Liver (tissue), 9 donors: ENCODE results near the gene TM4SF5. TPM values are rescaled to one million over a fixed set of nuclear protein-coding genes. Genes with fewer than 3 reads are reported as not detected.

Source experiments
- DNase-seq: peaks from one replicate; pipeline ENCODE4 v3.0.0-alpha.2; 2017; ENCODE audit warnings: low spot score
- H3K27ac ChIP-seq, 2 donors: one replicate each; pipeline ENCODE4 v1.7.0; 2013; ENCODE audit warnings: inconsistent platforms in 2 of 2, low read length in 2 of 2, control low read depth in 1 of 2, low read depth in 1 of 2, mild to moderate bottlenecking in 1 of 2
- H3K27me3 ChIP-seq, 4 donors: one replicate each; pipeline versions ENCODE4 v1.6.1 to v1.7.0; 2013; ENCODE audit warnings: low read length in 3 of 4, inconsistent platforms in 1 of 4, mild to moderate bottlenecking in 1 of 4, moderate library complexity in 1 of 4; ENCODE audit not compliant: control insufficient read depth in 4 of 4, insufficient read depth in 4 of 4
- H3K36me3 ChIP-seq, 4 donors: one replicate each; pipeline versions ENCODE4 v1.6.1 to v1.7.0; 2013; ENCODE audit warnings: low read length in 3 of 4, mild to moderate bottlenecking in 3 of 4, low read depth in 1 of 4, moderate library complexity in 1 of 4; ENCODE audit not compliant: control insufficient read depth in 4 of 4, insufficient read depth in 3 of 4
- H3K4me1 ChIP-seq, 4 donors: one replicate each; pipeline versions ENCODE4 v1.6.1 to v1.7.0; 2013; ENCODE audit warnings: low read length in 3 of 4, mild to moderate bottlenecking in 3 of 4, moderate library complexity in 1 of 4; ENCODE audit not compliant: control insufficient read depth in 4 of 4, insufficient read depth in 4 of 4
- H3K4me3 ChIP-seq, 3 donors: one replicate each; pipeline versions ENCODE4 v1.6.1 to v1.7.0; 2013; ENCODE audit warnings: low read length in 3 of 3, control low read depth in 1 of 3, low read depth in 1 of 3, mild to moderate bottlenecking in 1 of 3
- H3K9ac ChIP-seq, 2 donors: one replicate each; pipeline ENCODE4 v1.7.0; 2013; ENCODE audit warnings: low read length in 2 of 2, mild to moderate bottlenecking in 2 of 2, moderate library complexity in 2 of 2, control low read depth in 1 of 2, low read depth in 1 of 2
- H3K9me3 ChIP-seq, 4 donors: one replicate each; pipeline versions ENCODE4 v1.6.1 to v1.7.0; 2013; ENCODE audit warnings: low read length in 3 of 4; ENCODE audit not compliant: control insufficient read depth in 4 of 4
- CTCF ChIP-seq: fragments of 150-350 bp; IDR thresholded peaks from 2 replicates; pipeline ENCODE4 v1.5.1; 2017; ENCODE audit warnings: improper control_type of control experiment, low read depth, low read length; ENCODE audit not compliant: missing input control
- FOXA1 ChIP-seq: IDR thresholded peaks from 2 replicates; pipeline ENCODE4 v1.6.1; 2016; ENCODE audit warnings: antibody characterized with exemption
- GABPA ChIP-seq, 2 donors: IDR thresholded peaks in 1 of 2; conservative IDR thresholded peaks in 1 of 2; 2 replicates each; pipeline ENCODE4 v1.6.1; 2016; ENCODE audit warnings: antibody characterized with exemption in 2 of 2, mild to moderate bottlenecking in 1 of 2, moderate library complexity in 1 of 2
- HNF4A ChIP-seq, 2 donors: conservative IDR thresholded peaks; 2 replicates each; pipeline ENCODE4 v1.6.1; 2016; ENCODE audit warnings: antibody characterized with exemption in 2 of 2, mild to moderate bottlenecking in 2 of 2
- HNF4G ChIP-seq: IDR thresholded peaks from 2 replicates; pipeline ENCODE4 v1.6.1; 2016; ENCODE audit warnings: antibody characterized with exemption
- JUND ChIP-seq, 2 donors: IDR thresholded peaks; 2 replicates each; pipeline ENCODE4 v1.6.1; 2016; ENCODE audit warnings: antibody characterized with exemption in 2 of 2
- MAX ChIP-seq: IDR thresholded peaks from 2 replicates; pipeline ENCODE4 v1.6.1; 2016; ENCODE audit warnings: antibody characterized with exemption
- NR2F2 ChIP-seq: IDR thresholded peaks from 2 replicates; pipeline ENCODE4 v1.6.1; 2016; ENCODE audit warnings: antibody characterized with exemption
- RAD21 ChIP-seq, 2 donors: IDR thresholded peaks; 2 replicates each; pipeline ENCODE4 v1.6.1; 2016; ENCODE audit warnings: antibody characterized with exemption in 2 of 2, mild to moderate bottlenecking in 2 of 2
- REST ChIP-seq: IDR thresholded peaks from 2 replicates; pipeline ENCODE4 v1.6.1; 2016; ENCODE audit warnings: antibody characterized with exemption, mild to moderate bottlenecking
- RXRA ChIP-seq, 2 donors: IDR thresholded peaks; 2 replicates each; pipeline ENCODE4 v1.6.1; 2017 to 2018; ENCODE audit warnings: antibody characterized with exemption in 2 of 2, mild to moderate bottlenecking in 1 of 2
- ZBTB33 ChIP-seq: IDR thresholded peaks from 2 replicates; pipeline ENCODE4 v1.6.1; 2016; ENCODE audit warnings: antibody characterized with exemption
- WGBS: extraction: QIAGEN DNeasy Blood & Tissue Kit; methylation state at CpG from one replicate; pipeline ENCODE4 v1.1.7; 2013; 5-methylcytosine and 5-hydroxymethylcytosine counted together
- polyA plus RNA-seq, 2 donors: library from polyadenylated mRNA; stranded (reverse) in 1 of 2; unstranded in 1 of 2; fragments of 200-250 nt in 1 of 2; fragments of >200 nt in 1 of 2; fragmentation: Nextera tagmentation in 1 of 2; extraction: Ambion mirVana in 1 of 2; gene quantifications; one replicate each; pipeline versions ENCODE4 v1.2.1 to v1.2.3, GENCODE V29; 2013 to 2015
- total RNA-seq, 2 donors: library from RNA; depleted of rRNA; stranded (reverse); fragments of >200 nt; gene quantifications; one replicate each; pipeline ENCODE4 v1.2.3, GENCODE V29; 2014
- donor health status: healthy.
- donor health status: healthy.
- donor health status: healthy.
- donor health status: healthy.
- donor health status: healthy.

The TM4SF5 gene
- total and polyA plus RNA-seq, 4 donors: 20.1 to 309 (median 115) TPM

- peaks cover 3 to 25% (median 12%) of the 10 kb centered on the region in 4 donors for H3K4me1 ChIP-seq
- no peak for DNase-seq
- H3K27me3 ChIP-seq: no peaks in the 10 kb centered on the region
- peak in 1 of 2 donors; percentile 15 for TF ChIP-seq RXRA (IDR thresholded peaks at IDR 0.05)
- TF ChIP-seq MAX: no peak
- no peak overlapping the region for H3K9ac ChIP-seq
- 47% methylated on average over 3 of the region's 3 CpGs for WGBS
- no peak overlapping the region for H3K27ac ChIP-seq
- H3K36me3 ChIP-seq: no peaks in the 10 kb centered on the region
- no peak overlapping the region for H3K4me3 ChIP-seq
- H3K9me3 ChIP-seq: no peaks in the 10 kb centered on the region
Measured at GRCh38 chr17:4728124-4728523, 43.6 kb upstream of the TM4SF5 start.

- H3K9me3 ChIP-seq: no peaks in the 10 kb centered on the region
- H3K27ac ChIP-seq: peak overlapping the region; percentile 12 to 51
- H3K36me3 ChIP-seq: no peaks in the 10 kb centered on the region
- H3K4me3 ChIP-seq: no peak overlapping the region
- peak overlapping the region in 1 of 2 donors; percentile 35 for H3K9ac ChIP-seq
- TF ChIP-seq CTCF: peak; percentile 37
- no peak for TF ChIP-seq ZBTB33
- TF ChIP-seq RAD21 (IDR thresholded peaks at IDR 0.05): peak; percentile 60 to 74
- 75% methylated on average over 6 of the region's 6 CpGs for WGBS
- no peaks in the 10 kb centered on the region for H3K27me3 ChIP-seq
- H3K4me1 ChIP-seq: peaks cover 0 to 26% (median 11%) of the 10 kb centered on the region in 4 donors
- no peak for DNase-seq
Measured at GRCh38 chr17:4733073-4733531, 38.6 kb upstream of the TM4SF5 start.

GRCh38 chr17:4734857-4735475 is 36.7 kb upstream of the TM4SF5 start:
- H3K36me3 ChIP-seq: no peaks in the 10 kb centered on the region
- peak overlapping the region; percentile 40 to 51 for H3K27ac ChIP-seq
- H3K4me1 ChIP-seq: peaks cover 4 to 36% (median 16%) of the 10 kb centered on the region in 4 donors
- TF ChIP-seq HNF4G: no peak
- TF ChIP-seq JUND (IDR thresholded peaks at IDR 0.05): no peak
- peak in 1 of 2 donors; percentile 16 for TF ChIP-seq HNF4A (conservative IDR thresholded peaks at IDR 0.05)
- no peak for TF ChIP-seq GABPA (IDR thresholded peaks at IDR 0.05 in 1 of 2, conservative IDR thresholded peaks at IDR 0.05 in 1 of 2)
- TF ChIP-seq REST: no peak
- TF ChIP-seq FOXA1: no peak
- no peak for TF ChIP-seq NR2F2
- TF ChIP-seq CTCF: no peak
- no peak for TF ChIP-seq RXRA (IDR thresholded peaks at IDR 0.05)
- WGBS: 85% methylated on average over 8 of the region's 8 CpGs
- no peaks in the 10 kb centered on the region for H3K9me3 ChIP-seq
- no peak for DNase-seq
- H3K4me3 ChIP-seq: no peak overlapping the region
- no peaks in the 10 kb centered on the region for H3K27me3 ChIP-seq
- H3K9ac ChIP-seq: peak overlapping the region in 1 of 2 donors; percentile 15
